Measurements from ENCODE around the gene SLC10A6. TPM values are rescaled to one million over a fixed set of nuclear protein-coding genes. Genes with fewer than 3 reads are reported as not detected.
"Not testable (repeated sequence)": the region's sequence is repeated elsewhere in the genome, so short reads cannot be mapped to it uniquely, and the experiment has no call there.

The SLC10A6 gene
- total RNA-seq, 4 donors from 2014 or later: 7.8 to 15.6 (median 9.4) TPM

GRCh38 chr4:86879641-86880040 is 30.5 kb upstream of the SLC10A6 start:
- Histone ChIP-seq H3K27me3 (no peaks in the 10 kb centered on the region), H3K4me3 (no peak overlapping the region), H3K9me3 (peaks cover 0 to 32% (median 8%) of the 10 kb centered on the region in 4 donors), H3K36me3 (no peaks in the 10 kb centered on the region), H3K27ac (no peak overlapping the region), H3K4me1 (peaks cover 0 to 11% (median 0%) of the 10 kb centered on the region in 4 donors)
- no peak for DNase-seq (ENCODE audit: low spot score in 2 of 2)
- 69 to 82% methylated on average over 1 of the region's 1 CpG for WGBS, 2 donors
- TF ChIP-seq CTCF (IDR thresholded peaks at IDR 0.05) (no peak), EP300 (IDR thresholded peaks at IDR 0.05) (no peak), POLR2A (IDR thresholded peaks at IDR 0.05) (no peak)

- H3K9me3 ChIP-seq: peaks cover 0 to 31% (median 8%) of the 10 kb centered on the region in 4 donors
- no peaks in the 10 kb centered on the region for H3K27me3 ChIP-seq
- TF ChIP-seq CTCF (IDR thresholded peaks at IDR 0.05) (no peak), EP300 (IDR thresholded peaks at IDR 0.05) (no peak), POLR2A (IDR thresholded peaks at IDR 0.05) (no peak)
- WGBS, 2 donors: 91 to 94% methylated on average over 2 of the region's 2 CpGs
- no peaks in the 10 kb centered on the region for H3K36me3 ChIP-seq
- DNase-seq (ENCODE audit: low spot score in 2 of 2): no peak
- H3K4me1 ChIP-seq: peaks cover 0 to 11% (median 0%) of the 10 kb centered on the region in 4 donors
- no peak overlapping the region for H3K27ac ChIP-seq
- H3K4me3 ChIP-seq: no peak overlapping the region
Measured at GRCh38 chr4:86878640-86879039, 29.5 kb upstream of the SLC10A6 start.

GRCh38 chr4:86876894-86877685 is 27.9 kb upstream of the SLC10A6 start:
- no peaks in the 10 kb centered on the region for H3K36me3 ChIP-seq
- H3K4me3 ChIP-seq: no peak overlapping the region
- H3K9me3 ChIP-seq: peaks cover 0 to 31% (median 8%) of the 10 kb centered on the region in 4 donors
- H3K27ac ChIP-seq: peak overlapping the region in 2 of 4 donors; percentile 21 to 67
- 58 to 64% methylated on average over 4 of the region's 4 CpGs for WGBS, 2 donors
- DNase-seq (ENCODE audit: low spot score in 2 of 2): no peak
- no peaks in the 10 kb centered on the region for H3K27me3 ChIP-seq
- TF ChIP-seq EP300 (IDR thresholded peaks at IDR 0.05) (no peak), POLR2A (IDR thresholded peaks at IDR 0.05) (no peak), CTCF (IDR thresholded peaks at IDR 0.05) (no peak)
- peaks cover 0 to 11% (median 0%) of the 10 kb centered on the region in 4 donors for H3K4me1 ChIP-seq

- not testable (repeated sequence) for DNase-seq (ENCODE audit: low spot score in 2 of 2); H3K36me3 ChIP-seq; H3K27me3 ChIP-seq; H3K4me3 ChIP-seq; H3K27ac ChIP-seq
- Histone ChIP-seq H3K4me1 (peaks cover 0 to 11% (median 0%) of the 10 kb centered on the region in 4 donors), H3K9me3 (peaks cover 0 to 25% (median 8%) of the 10 kb centered on the region in 4 donors)
- WGBS, 2 donors: 75 to 84% methylated on average over 4 of the region's 4 CpGs
Measured at GRCh38 chr4:86875436-86875835, 26.3 kb upstream of the SLC10A6 start.

GRCh38 chr4:86872135-86872534 is 23.0 kb upstream of the SLC10A6 start:
- Histone ChIP-seq H3K27ac (no peak overlapping the region), H3K36me3 (no peaks in the 10 kb centered on the region), H3K4me1 (peaks cover 0 to 2% (median 0%) of the 10 kb centered on the region in 4 donors), H3K9me3 (peaks cover 0 to 2% (median 0%) of the 10 kb centered on the region in 4 donors), H3K27me3 (no peaks in the 10 kb centered on the region), H3K4me3 (no peak overlapping the region)
- WGBS, 2 donors: 61 to 67% methylated on average over 4 of the region's 4 CpGs
- no peak for DNase-seq (ENCODE audit: low spot score in 2 of 2)
- TF ChIP-seq EP300 (IDR thresholded peaks at IDR 0.05) (no peak), CTCF (IDR thresholded peaks at IDR 0.05) (no peak), POLR2A (IDR thresholded peaks at IDR 0.05) (no peak)
